H9 (cell line): ENCODE results near the gene MARCHF10. TPM values are rescaled to one million over a fixed set of nuclear protein-coding genes. Genes with fewer than 3 reads are reported as not detected.

ENCODE experiments used
- DNase-seq: peaks from one replicate; pipeline ENCODE4 v3.0.0-alpha.2; 2017
- H2AFZ ChIP-seq: one replicate; pipeline ENCODE4 v1.6.1; 2013; ENCODE audit warnings: mild to moderate bottlenecking, low read length, control low read depth, moderate library complexity
- H2AK5ac ChIP-seq: 2 replicates; pipeline ENCODE4 v1.6.1; 2013; ENCODE audit warnings: low read length, control low read depth, mixed read lengths; ENCODE audit not compliant: insufficient read length
- H2BK120ac ChIP-seq: one replicate; pipeline ENCODE4 v1.6.1; 2013; ENCODE audit warnings: low read depth, mild to moderate bottlenecking, low read length, control low read depth, inconsistent platforms; ENCODE audit not compliant: poor library complexity, severe bottlenecking
- H2BK12ac ChIP-seq: 2 replicates; pipeline ENCODE4 v1.6.1; 2013; ENCODE audit warnings: low read length, control low read depth, mixed read lengths, low read depth; ENCODE audit not compliant: insufficient read length
- H2BK15ac ChIP-seq: 2 replicates; pipeline ENCODE4 v1.6.1; 2013; ENCODE audit warnings: low read depth, low read length, control low read depth
- H2BK20ac ChIP-seq: one replicate; pipeline ENCODE4 v1.6.1; 2013; ENCODE audit warnings: low read depth, mild to moderate bottlenecking, low read length, control low read depth, inconsistent platforms; ENCODE audit not compliant: poor library complexity, severe bottlenecking
- H2BK5ac ChIP-seq: 2 replicates; pipeline ENCODE4 v1.6.1; 2013; ENCODE audit warnings: low read length, control low read depth, mixed read lengths; ENCODE audit not compliant: insufficient read length
- H3K14ac ChIP-seq: 2 replicates; pipeline ENCODE4 v1.6.1; 2013; ENCODE audit warnings: low read length, control low read depth; ENCODE audit not compliant: insufficient read depth
- H3K18ac ChIP-seq: 2 replicates; pipeline ENCODE4 v1.6.1; 2013; ENCODE audit warnings: low read depth, mild to moderate bottlenecking, mixed read lengths, low read length, control low read depth; ENCODE audit not compliant: insufficient read length
- H3K23ac ChIP-seq: 2 replicates; pipeline ENCODE4 v1.6.1; 2013; ENCODE audit warnings: low read length, control low read depth, mixed read lengths, low read depth; ENCODE audit not compliant: insufficient read length
- H3K23me2 ChIP-seq: 2 replicates; pipeline ENCODE4 v1.6.1; 2013; ENCODE audit warnings: low read depth, mild to moderate bottlenecking, mixed read lengths, low read length, control low read depth; ENCODE audit not compliant: insufficient read length, poor library complexity, severe bottlenecking
- H3K27ac ChIP-seq: 2 replicates; pipeline ENCODE4 v1.5.1; 2013; ENCODE audit warnings: low read length, control low read depth, mixed read lengths, low read depth; ENCODE audit not compliant: insufficient read length
- H3K27me3 ChIP-seq: 2 replicates; pipeline ENCODE4 v1.6.1; 2013; ENCODE audit warnings: low read length, control low read depth, inconsistent platforms; ENCODE audit not compliant: insufficient read depth
- H3K4ac ChIP-seq: 2 replicates; pipeline ENCODE4 v1.6.1; 2013; ENCODE audit warnings: low read depth, mild to moderate bottlenecking, control low read depth, inconsistent platforms, low read length, moderate library complexity
- H3K4me1 ChIP-seq: 2 replicates; pipeline ENCODE4 v1.6.1; 2013; ENCODE audit warnings: low read length, control low read depth, inconsistent platforms; ENCODE audit not compliant: insufficient read depth
- H3K4me2 ChIP-seq: 2 replicates; pipeline ENCODE4 v1.6.1; 2013; ENCODE audit warnings: low read length, control low read depth, mixed read lengths; ENCODE audit not compliant: insufficient read length, insufficient read depth
- H3K56ac ChIP-seq: 2 replicates; pipeline ENCODE4 v1.6.1; 2013; ENCODE audit warnings: low read depth, mild to moderate bottlenecking, mixed read lengths, low read length, control low read depth; ENCODE audit not compliant: insufficient read length
- H3K79me1 ChIP-seq: 2 replicates; pipeline ENCODE4 v1.6.1; 2013; ENCODE audit warnings: low read depth, mild to moderate bottlenecking, moderate library complexity, low read length, control low read depth, inconsistent platforms; ENCODE audit not compliant: insufficient read depth, poor library complexity, severe bottlenecking
- H3K79me2 ChIP-seq: 2 replicates; pipeline ENCODE4 v1.6.1; 2013; ENCODE audit warnings: low read length, control low read depth, inconsistent platforms; ENCODE audit not compliant: insufficient read depth
- H3K9ac ChIP-seq: 2 replicates; pipeline ENCODE4 v1.6.1; 2013; ENCODE audit warnings: low read length, control low read depth, mixed read lengths; ENCODE audit not compliant: insufficient read length; ENCODE audit errors: extremely low read depth
- H3K9me3 ChIP-seq: one replicate; pipeline ENCODE4 v1.6.1; 2013; ENCODE audit warnings: low read depth, low read length, inconsistent platforms; ENCODE audit not compliant: control insufficient read depth
- H3T11ph ChIP-seq: one replicate; pipeline ENCODE4 v1.6.1; 2013; ENCODE audit warnings: mild to moderate bottlenecking, low read length, control low read depth, inconsistent platforms
- H4K20me1 ChIP-seq: one replicate; pipeline ENCODE4 v1.6.1; 2013; ENCODE audit not compliant: control insufficient read depth, insufficient read length, insufficient read depth
- H4K5ac ChIP-seq: 2 replicates; pipeline ENCODE4 v1.6.1; 2013; ENCODE audit warnings: low read depth, mild to moderate bottlenecking, mixed read lengths, low read length, control low read depth; ENCODE audit not compliant: insufficient read length
- H4K8ac ChIP-seq: replicated peaks from 2 replicates; pipeline ENCODE4 v1.6.1; 2013; ENCODE audit warnings: low read length, control low read depth, mixed read lengths, low read depth; ENCODE audit not compliant: insufficient read length
- H4K91ac ChIP-seq: 2 replicates; pipeline ENCODE4 v1.6.1; 2013; ENCODE audit warnings: low read depth, mild to moderate bottlenecking, moderate library complexity, mixed read lengths, low read length, control low read depth; ENCODE audit not compliant: insufficient read length
- H3K27ac Mint-ChIP-seq, 3 experiments: 2 replicates in 2 of 3; 3 replicates in 1 of 3; pipeline ENCODE4 v1.8.0; 2020 to 2021; ENCODE audit warnings: mixed read lengths in 3 of 3, mild to moderate bottlenecking in 1 of 3, moderate library complexity in 1 of 3
- H3K27me3 Mint-ChIP-seq: 2 replicates; pipeline ENCODE4 v1.8.0; 2021; ENCODE audit warnings: low read depth, mild to moderate bottlenecking, moderate library complexity, mixed read lengths
- H3K36me3 Mint-ChIP-seq, 3 experiments: 2 replicates in 2 of 3; 3 replicates in 1 of 3; pipeline ENCODE4 v1.8.0; 2020 to 2021; ENCODE audit warnings: low read depth in 3 of 3, mixed read lengths in 3 of 3; ENCODE audit not compliant: insufficient read depth in 1 of 3
- H3K4me1 Mint-ChIP-seq, 2 experiments: 2 replicates each; pipeline ENCODE4 v1.8.0; 2020; ENCODE audit warnings: mixed read lengths in 2 of 2
- H3K4me3 Mint-ChIP-seq, 2 experiments: 2 replicates in 1 of 2; 3 replicates in 1 of 2; pipeline ENCODE4 v1.8.0; 2020 to 2021; ENCODE audit warnings: mild to moderate bottlenecking in 2 of 2, mixed read lengths in 2 of 2, moderate library complexity in 1 of 2
- H3K9me3 Mint-ChIP-seq, 2 experiments: 2 replicates in 1 of 2; 3 replicates in 1 of 2; pipeline ENCODE4 v1.8.0; 2020; ENCODE audit warnings: mild to moderate bottlenecking in 2 of 2, mixed read lengths in 2 of 2, moderate library complexity in 1 of 2
- CTCF ChIP-seq: fragments of 200-600 bp; sonication (generic); conservative IDR thresholded peaks from 3 replicates; pipeline ENCODE4 v1.8.0; 2021; ENCODE audit warnings: antibody characterized with exemption, mild to moderate bottlenecking
- WGBS: extraction: QIAGEN DNeasy Blood & Tissue Kit; methylation state at CpG from one replicate; pipeline ENCODE4 v1.1.7; 2013; ENCODE audit warnings: missing lambda C conversion rate, low lambda C conversion rate, mixed read lengths; ENCODE audit not compliant: insufficient read length; ENCODE audit errors: extremely low coverage; 5-methylcytosine and 5-hydroxymethylcytosine counted together
- total RNA-seq: library from RNA; stranded (reverse); gene quantifications from 2 replicates; pipeline ENCODE4 v1.2.1, GENCODE V29; 2021

Gene MARCHF10
- total RNA-seq, 1 experiment from 2014 or later = not detected

- H2BK120ac ChIP-seq = no peak overlapping the region
- H3T11ph ChIP-seq = no peak overlapping the region
- DNase-seq = no peak
- WGBS = no CpG with 5 or more reads among the region's 8 CpGs
- H3K56ac ChIP-seq = no peak overlapping the region
- no peaks in the 10 kb centered on the region for H4K20me1 ChIP-seq
- no peak overlapping the region for H4K8ac ChIP-seq
- H3K4me2 ChIP-seq = no peak overlapping the region
- H3K79me1 ChIP-seq = no peaks in the 10 kb centered on the region
- Mint-ChIP-seq H3K36me3 (peaks cover 0 to 4% (median 0%) of the 10 kb centered on the region in 3 experiments; a peak in 1 of 7 replicates), H3K4me1 (peaks cover 40 to 45% of the 10 kb centered on the region in 2 experiments), H3K27me3 (no peaks in the 10 kb centered on the region; the same call in 1 of the 2 replicates), H3K4me3 (no peak overlapping the region), H3K9me3 (no peaks in the 10 kb centered on the region; a peak in 1 of 5 replicates), H3K27ac (no peak overlapping the region)
- H2BK15ac ChIP-seq = no peak overlapping the region
- no peak overlapping the region for H3K9ac ChIP-seq
- TF ChIP-seq CTCF = no peak
- no peak overlapping the region for H3K23ac ChIP-seq
- H2BK12ac ChIP-seq = no peak overlapping the region
- H2AFZ ChIP-seq = no peak overlapping the region
- H4K91ac ChIP-seq = no peak overlapping the region
- no peaks in the 10 kb centered on the region for H3K23me2 ChIP-seq
- no peaks in the 10 kb centered on the region for H3K27me3 ChIP-seq
- no peak overlapping the region for H3K18ac ChIP-seq
- H2BK20ac ChIP-seq = no peak overlapping the region
- no peak overlapping the region for H4K5ac ChIP-seq
- no peaks in the 10 kb centered on the region for H3K79me2 ChIP-seq
- no peak overlapping the region for H3K14ac ChIP-seq
- H3K27ac ChIP-seq = no peak overlapping the region
- no peak overlapping the region for H2AK5ac ChIP-seq
- H3K4me1 ChIP-seq = peaks cover 8% of the 10 kb centered on the region
- no peak overlapping the region for H2BK5ac ChIP-seq
- H3K9me3 ChIP-seq = no peaks in the 10 kb centered on the region
- H3K4ac ChIP-seq = no peak overlapping the region
Measured at GRCh38 chr17:62823111-62823893, 15.2 kb upstream of the MARCHF10 start.
